Adrenal gland (tissue), 12 donors: ENCODE results near the gene GPR65. TPM values are rescaled to one million over a fixed set of nuclear protein-coding genes. Genes with fewer than 3 reads are reported as not detected.

Experiments used
- DNase-seq, 7 donors: peaks; one replicate each; pipeline ENCODE4 v3.0.0-alpha.2; 2019 to 2020
- H3K27ac ChIP-seq, 5 donors: fragments of 200-600 bp; sonication (generic) in 4 of 5; 1 replicate in 3 of 5; 2 replicates in 2 of 5; pipeline versions ENCODE4 v1.5.1 to v1.8.0; 2016 to 2020; ENCODE audit warnings: mild to moderate bottlenecking in 1 of 5
- H3K27me3 ChIP-seq: fragments of 200-600 bp; 2 replicates; pipeline ENCODE4 v1.8.0; 2021
- H3K36me3 ChIP-seq, 2 donors: fragments of 200-600 bp; replicated peaks in 1 of 2; 1 replicate in 1 of 2; 2 replicates in 1 of 2; pipeline versions ENCODE4 v1.5.1 to v1.8.0; 2018 to 2022
- H3K4me1 ChIP-seq, 2 donors: fragments of 200-600 bp; replicated peaks in 1 of 2; 1 replicate in 1 of 2; 2 replicates in 1 of 2; pipeline versions ENCODE4 v1.5.1 to v1.8.0; 2018 to 2021
- H3K4me3 ChIP-seq, 4 donors: fragments of 200-600 bp; sonication (generic) in 3 of 4; one replicate each; pipeline ENCODE4 v1.5.1; 2016 to 2018
- H3K9me3 ChIP-seq, 3 donors: fragments of 200-600 bp; sonication (generic) in 1 of 3; replicated peaks in 1 of 3; 1 replicate in 2 of 3; 2 replicates in 1 of 3; pipeline versions ENCODE4 v1.5.1 to v1.8.0; 2016 to 2021
- CTCF ChIP-seq, 6 experiments: fragments of 450-650 bp in 4 of 6; fragments of 200-600 bp in 2 of 6; sonication (generic) in 1 of 6; IDR thresholded peaks; 1 replicate in 5 of 6; 2 replicates in 1 of 6; pipeline versions ENCODE4 v1.5.1 to v1.8.0; 2016 to 2021; ENCODE audit warnings: antibody characterized with exemption in 6 of 6, mild to moderate bottlenecking in 2 of 6, moderate library complexity in 1 of 6
- POLR2A ChIP-seq, 2 donors: fragments of 450-650 bp; IDR thresholded peaks; one replicate each; pipeline ENCODE4 v1.6.1; 2017; ENCODE audit warnings: antibody characterized with exemption in 2 of 2, mild to moderate bottlenecking in 2 of 2, moderate library complexity in 1 of 2
- WGBS, 4 donors: extraction: QIAGEN DNeasy Blood & Tissue Kit in 2 of 4; methylation state at CpG; one replicate each; pipeline versions ENCODE4 v1.1.5 to v1.1.7; 2013 to 2017; 5-methylcytosine and 5-hydroxymethylcytosine counted together
- intact Hi-C, 2 donors: fragments of 100-400 bp; cut with DNase I; formaldehyde crosslinking; loops; one replicate each; pipeline versions ENCODE4 v1.14.1 to v1.15.0; 2022 to 2023
- polyA plus RNA-seq, 3 donors: library from polyadenylated mRNA; stranded (reverse); fragments of 200-250 nt in 2 of 3; fragments of 350-450 nt in 1 of 3; fragmentation: Illumina TruSeq in 1 of 3; extraction: RNeasy Lipid Tissue Mini Kit (QIAGEN cat#74804) in 1 of 3; gene quantifications; one replicate each; pipeline ENCODE4 v1.2.3, GENCODE V29; 2013 to 2014
- total RNA-seq, 9 donors: library from RNA; depleted of rRNA in 4 of 9; stranded (reverse); fragments of >200 nt in 4 of 9; fragments of 120-200 nt in 1 of 9; fragmentation: NEBNext Ultra II Directional in 1 of 9; extraction: Animal tissue kit (Norgen Biotek cat#: 25700) in 1 of 9; gene quantifications; one replicate each; pipeline versions ENCODE4 v1.1.0 to v1.2.4, GENCODE V29; 2013 to 2023
- donor health status: healthy with polysubstance abuse.
- donor health status: Bipolar disorder and iron deficiency.
- donor health status: DM: yes; HTN: yes; CAD: no.
- donor health status: DM: no; HTN: no; CAD: no.
- donor health status: DM: no; HTN: no; CAD: no.
- donor health status: DM: yes; HTN: yes; CAD: no.

Gene GPR65
- total and polyA plus RNA-seq, 12 donors: 0.18 to 6.1 (median 2.0) TPM

- peak overlapping the region in 3 of 5 donors; percentile 14 to 97 (median 58) for H3K27ac ChIP-seq
- no peak overlapping the region for H3K4me3 ChIP-seq
- 70 to 72% (median 71%) methylated on average over 4 of the region's 4 CpGs for WGBS, 4 donors
- H3K4me1 ChIP-seq: peaks cover 10 to 29% of the 10 kb centered on the region in 2 donors
- H3K9me3 ChIP-seq: no peaks in the 10 kb centered on the region
- TF ChIP-seq POLR2A (IDR thresholded peaks at IDR 0.05): no peak
- TF ChIP-seq CTCF (IDR thresholded peaks at IDR 0.05): no peak
- no peaks in the 10 kb centered on the region for H3K27me3 ChIP-seq
- intact Hi-C loops: no loop called here
- peaks cover 0 to 6% of the 10 kb centered on the region in 2 donors for H3K36me3 ChIP-seq
- peak in 3 of 7 donors; percentile 24 to 44 (median 27) for DNase-seq
These were observed 14.3 kb upstream of the GPR65 start for GRCh38 chr14:87990682-87991081.

- Histone ChIP-seq H3K27me3 (no peaks in the 10 kb centered on the region), H3K27ac (peak overlapping the region; percentile 85 to 97 (median 95)), H3K4me3 (peak overlapping the region; percentile 54 to 75 (median 66)), H3K9me3 (no peaks in the 10 kb centered on the region), H3K4me1 (peaks cover 20 to 41% of the 10 kb centered on the region in 2 donors), H3K36me3 (no peaks in the 10 kb centered on the region)
- intact Hi-C loops: no loop called here
- 4 to 31% (median 5%) methylated on average over 5 to 20 of the region's 20 CpGs for WGBS, 4 donors
- DNase-seq: peak in 5 of 7 donors; percentile 40 to 60 (median 46)
- TF ChIP-seq POLR2A (IDR thresholded peaks at IDR 0.05) (no peak), CTCF (IDR thresholded peaks at IDR 0.05) (no peak)
These were observed 12.6 kb upstream of the GPR65 start for GRCh38 chr14:87992346-87992717.

GRCh38 chr14:87992718-87993628 is 12.0 kb upstream of the GPR65 start, which contains the start of gene GALC:
GALC (minus strand) TSS chr14:87993182; CDS start chr14:87993164, 18 bp downstream.
- WGBS, 4 donors: 3 to 10% (median 4%) methylated on average over 17 to 83 of the region's 83 CpGs
- H3K9me3 ChIP-seq: no peaks in the 10 kb centered on the region
- H3K4me1 ChIP-seq: peaks cover 20 to 41% of the 10 kb centered on the region in 2 donors
- intact Hi-C loops: no loop called here
- H3K27ac ChIP-seq: peak within 1 kb of the TSS; percentile 85 to 97 (median 95)
- DNase-seq: peak; percentile 96 to 98 (median 97)
- H3K36me3 ChIP-seq: no peaks in the 10 kb centered on the region
- H3K4me3 ChIP-seq: peak within 1 kb of the TSS; percentile 54 to 75 (median 66)
- no peaks in the 10 kb centered on the region for H3K27me3 ChIP-seq
- no peak for TF ChIP-seq CTCF (IDR thresholded peaks at IDR 0.05)
- TF ChIP-seq POLR2A (IDR thresholded peaks at IDR 0.05): peak; percentile 63 to 72

- H3K27ac ChIP-seq: no peak overlapping the region
- WGBS, 4 donors: 92 to 95% (median 92%) methylated on average over 6 of the region's 6 CpGs
- no peak overlapping the region for H3K4me3 ChIP-seq
- DNase-seq: no peak
- peaks cover 20 to 41% of the 10 kb centered on the region in 2 donors for H3K4me1 ChIP-seq
- no peaks in the 10 kb centered on the region for H3K36me3 ChIP-seq
- no peak for TF ChIP-seq CTCF (IDR thresholded peaks at IDR 0.05)
- TF ChIP-seq POLR2A (IDR thresholded peaks at IDR 0.05): no peak
- intact Hi-C loops: no loop called here
- H3K27me3 ChIP-seq: no peaks in the 10 kb centered on the region
- H3K9me3 ChIP-seq: no peaks in the 10 kb centered on the region
These were observed 10.0 kb upstream of the GPR65 start for GRCh38 chr14:87994974-87995373.
